Measurements from ENCODE around the gene KIAA1328.

KIAA1328 gene

GRCh38 chr18:36888778-36889177 is 59.9 kb downstream of the KIAA1328 start:
- Histone ChIP-seq H3K27ac (ENCODE audit: low read length) (no peak overlapping the region), H3K9ac (ENCODE audit: low read length) (no peak overlapping the region), H3K4me3 (ENCODE audit: low read length) (no peak overlapping the region), H3K9me3 (ENCODE audit: control insufficient read depth, low read depth, low read length) (no peaks in the 10 kb centered on the region), H3K4me1 (ENCODE audit: control insufficient read depth, low read depth, low read length) (peaks cover 4% of the 10 kb centered on the region), H3K27me3 (ENCODE audit: control insufficient read depth, insufficient read depth, low read length) (no peaks in the 10 kb centered on the region), H3K36me3 (ENCODE audit: control insufficient read depth, low read depth, low read length) (no peaks in the 10 kb centered on the region)

GRCh38 chr18:36889321-36889720 is 60.4 kb downstream of the KIAA1328 start:
- no peak overlapping the region for H3K9ac ChIP-seq (ENCODE audit: low read length)
- no peaks in the 10 kb centered on the region for H3K9me3 ChIP-seq (ENCODE audit: control insufficient read depth, low read depth, low read length)
- no peaks in the 10 kb centered on the region for H3K27me3 ChIP-seq (ENCODE audit: control insufficient read depth, insufficient read depth, low read length)
- no peaks in the 10 kb centered on the region for H3K36me3 ChIP-seq (ENCODE audit: control insufficient read depth, low read depth, low read length)
- H3K4me3 ChIP-seq (ENCODE audit: low read length): no peak overlapping the region
- no peak overlapping the region for H3K27ac ChIP-seq (ENCODE audit: low read length)
- H3K4me1 ChIP-seq (ENCODE audit: control insufficient read depth, low read depth, low read length): peaks cover 4% of the 10 kb centered on the region

DNA sequence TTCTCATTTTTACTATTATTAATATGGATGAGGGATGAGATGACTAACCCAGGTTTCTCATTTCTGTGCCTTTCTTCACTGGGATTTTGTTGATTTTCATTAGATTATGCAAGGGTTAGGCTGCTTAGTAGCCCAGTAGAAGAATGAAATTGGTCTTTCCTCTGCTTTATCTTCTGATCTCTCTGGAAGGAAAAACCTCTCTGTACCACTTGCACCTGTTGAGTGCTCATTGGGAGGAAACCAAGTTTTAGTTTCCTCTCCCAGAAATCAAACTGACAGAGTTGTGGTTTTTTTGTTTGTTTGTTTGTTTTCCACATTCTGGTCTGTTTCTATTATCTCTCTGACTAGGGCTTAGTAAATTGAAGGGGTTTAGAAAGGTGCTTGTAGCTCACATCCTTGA is 60.8 kb downstream of the KIAA1328 start:
- H3K27me3 ChIP-seq (ENCODE audit: control insufficient read depth, insufficient read depth, low read length): no peaks in the 10 kb centered on the region
- peaks cover 4% of the 10 kb centered on the region for H3K4me1 ChIP-seq (ENCODE audit: control insufficient read depth, low read depth, low read length)
- H3K9ac ChIP-seq (ENCODE audit: low read length): no peak overlapping the region
- no peak overlapping the region for H3K4me3 ChIP-seq (ENCODE audit: low read length)
- no peaks in the 10 kb centered on the region for H3K9me3 ChIP-seq (ENCODE audit: control insufficient read depth, low read depth, low read length)
- H3K36me3 ChIP-seq (ENCODE audit: control insufficient read depth, low read depth, low read length): no peaks in the 10 kb centered on the region
- no peak overlapping the region for H3K27ac ChIP-seq (ENCODE audit: low read length)

GRCh38 chr18:36890598-36890997 is 61.7 kb downstream of the KIAA1328 start:
- no peak overlapping the region for H3K9ac ChIP-seq (ENCODE audit: low read length)
- no peaks in the 10 kb centered on the region for H3K27me3 ChIP-seq (ENCODE audit: control insufficient read depth, insufficient read depth, low read length)
- H3K9me3 ChIP-seq (ENCODE audit: control insufficient read depth, low read depth, low read length): no peaks in the 10 kb centered on the region
- H3K4me1 ChIP-seq (ENCODE audit: control insufficient read depth, low read depth, low read length): peaks cover 4% of the 10 kb centered on the region
- H3K4me3 ChIP-seq (ENCODE audit: low read length): no peak overlapping the region
- H3K27ac ChIP-seq (ENCODE audit: low read length): no peak overlapping the region
- no peaks in the 10 kb centered on the region for H3K36me3 ChIP-seq (ENCODE audit: control insufficient read depth, low read depth, low read length)

- Histone ChIP-seq H3K27ac (ENCODE audit: low read length) (no peak overlapping the region), H3K27me3 (ENCODE audit: control insufficient read depth, insufficient read depth, low read length) (no peaks in the 10 kb centered on the region), H3K4me1 (ENCODE audit: control insufficient read depth, low read depth, low read length) (no peaks in the 10 kb centered on the region), H3K9ac (ENCODE audit: low read length) (no peak overlapping the region), H3K4me3 (ENCODE audit: low read length) (no peak overlapping the region), H3K36me3 (ENCODE audit: control insufficient read depth, low read depth, low read length) (no peaks in the 10 kb centered on the region), H3K9me3 (ENCODE audit: control insufficient read depth, low read depth, low read length) (no peaks in the 10 kb centered on the region)
Measured at GRCh38 chr18:36893227-36893626, 64.3 kb downstream of the KIAA1328 start.

- Histone ChIP-seq H3K4me3 (ENCODE audit: low read length) (no peak overlapping the region), H3K9me3 (ENCODE audit: control insufficient read depth, low read depth, low read length) (no peaks in the 10 kb centered on the region), H3K27me3 (ENCODE audit: control insufficient read depth, insufficient read depth, low read length) (no peaks in the 10 kb centered on the region), H3K4me1 (ENCODE audit: control insufficient read depth, low read depth, low read length) (no peaks in the 10 kb centered on the region), H3K27ac (ENCODE audit: low read length) (no peak overlapping the region), H3K36me3 (ENCODE audit: control insufficient read depth, low read depth, low read length) (no peaks in the 10 kb centered on the region), H3K9ac (ENCODE audit: low read length) (no peak overlapping the region)
Measured at GRCh38 chr18:36895606-36896005, 66.7 kb downstream of the KIAA1328 start.

DNA sequence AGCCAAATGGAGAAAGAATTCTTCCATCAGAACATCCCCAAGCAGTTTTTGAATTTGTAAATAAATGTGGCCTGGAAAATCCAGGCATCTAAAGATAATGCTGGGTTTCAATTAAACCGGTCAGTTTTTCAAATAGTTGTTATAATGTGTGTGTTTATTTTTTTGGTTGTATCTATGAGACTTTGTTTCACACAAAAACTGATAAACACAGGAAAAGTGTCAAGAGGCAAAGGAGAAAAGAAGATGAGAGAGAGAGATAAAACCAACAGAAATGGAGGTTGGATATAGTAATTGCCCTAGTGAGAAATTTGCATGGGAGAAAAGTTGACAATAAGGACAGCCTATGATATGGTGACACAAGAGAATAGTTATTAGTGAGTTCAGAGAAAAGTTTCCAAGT is 68.3 kb downstream of the KIAA1328 start:
- Histone ChIP-seq H3K9ac (ENCODE audit: low read length) (no peak overlapping the region), H3K27me3 (ENCODE audit: control insufficient read depth, insufficient read depth, low read length) (no peaks in the 10 kb centered on the region), H3K4me1 (ENCODE audit: control insufficient read depth, low read depth, low read length) (no peaks in the 10 kb centered on the region), H3K9me3 (ENCODE audit: control insufficient read depth, low read depth, low read length) (no peaks in the 10 kb centered on the region), H3K4me3 (ENCODE audit: low read length) (no peak overlapping the region), H3K36me3 (ENCODE audit: control insufficient read depth, low read depth, low read length) (no peaks in the 10 kb centered on the region), H3K27ac (ENCODE audit: low read length) (no peak overlapping the region)

GRCh38 chr18:36899289-36899688 is 70.4 kb downstream of the KIAA1328 start:
- Histone ChIP-seq H3K4me3 (ENCODE audit: low read length) (no peak overlapping the region), H3K9me3 (ENCODE audit: control insufficient read depth, low read depth, low read length) (no peaks in the 10 kb centered on the region), H3K27me3 (ENCODE audit: control insufficient read depth, insufficient read depth, low read length) (no peaks in the 10 kb centered on the region), H3K9ac (ENCODE audit: low read length) (no peak overlapping the region), H3K4me1 (ENCODE audit: control insufficient read depth, low read depth, low read length) (no peaks in the 10 kb centered on the region), H3K36me3 (ENCODE audit: control insufficient read depth, low read depth, low read length) (no peaks in the 10 kb centered on the region), H3K27ac (ENCODE audit: low read length) (no peak overlapping the region)

DNA sequence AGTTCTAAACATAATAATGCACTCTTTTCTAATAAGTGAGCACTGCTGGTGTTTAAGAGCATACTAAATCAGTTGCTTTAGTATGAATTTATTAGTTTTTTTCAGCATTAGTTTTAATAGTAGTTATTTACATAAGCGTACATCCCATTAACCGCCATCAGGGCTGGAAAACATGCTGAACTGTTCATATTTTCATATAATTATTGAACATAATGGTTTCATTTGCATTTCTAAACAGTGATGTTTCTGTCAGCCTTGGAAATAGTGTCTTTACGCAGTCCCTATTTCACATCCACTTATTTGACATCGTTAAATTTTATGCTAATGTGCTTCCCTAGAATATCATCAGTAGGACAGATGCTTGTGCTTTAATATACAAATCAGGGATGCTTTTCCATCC is 71.5 kb downstream of the KIAA1328 start:
- Histone ChIP-seq H3K9me3 (ENCODE audit: control insufficient read depth, low read depth, low read length) (no peaks in the 10 kb centered on the region), H3K36me3 (ENCODE audit: control insufficient read depth, low read depth, low read length) (no peaks in the 10 kb centered on the region), H3K4me1 (ENCODE audit: control insufficient read depth, low read depth, low read length) (no peaks in the 10 kb centered on the region), H3K27ac (ENCODE audit: low read length) (no peak overlapping the region), H3K27me3 (ENCODE audit: control insufficient read depth, insufficient read depth, low read length) (no peaks in the 10 kb centered on the region), H3K4me3 (ENCODE audit: low read length) (no peak overlapping the region), H3K9ac (ENCODE audit: low read length) (no peak overlapping the region)

GRCh38 chr18:36901277-36901701 is 72.4 kb downstream of the KIAA1328 start:
- H3K9ac ChIP-seq (ENCODE audit: low read length): no peak overlapping the region
- no peak overlapping the region for H3K27ac ChIP-seq (ENCODE audit: low read length)
- H3K4me3 ChIP-seq (ENCODE audit: low read length): no peak overlapping the region
- no peaks in the 10 kb centered on the region for H3K27me3 ChIP-seq (ENCODE audit: control insufficient read depth, insufficient read depth, low read length)
- no peaks in the 10 kb centered on the region for H3K9me3 ChIP-seq (ENCODE audit: control insufficient read depth, low read depth, low read length)
- no peaks in the 10 kb centered on the region for H3K36me3 ChIP-seq (ENCODE audit: control insufficient read depth, low read depth, low read length)
- no peaks in the 10 kb centered on the region for H3K4me1 ChIP-seq (ENCODE audit: control insufficient read depth, low read depth, low read length)

DNA sequence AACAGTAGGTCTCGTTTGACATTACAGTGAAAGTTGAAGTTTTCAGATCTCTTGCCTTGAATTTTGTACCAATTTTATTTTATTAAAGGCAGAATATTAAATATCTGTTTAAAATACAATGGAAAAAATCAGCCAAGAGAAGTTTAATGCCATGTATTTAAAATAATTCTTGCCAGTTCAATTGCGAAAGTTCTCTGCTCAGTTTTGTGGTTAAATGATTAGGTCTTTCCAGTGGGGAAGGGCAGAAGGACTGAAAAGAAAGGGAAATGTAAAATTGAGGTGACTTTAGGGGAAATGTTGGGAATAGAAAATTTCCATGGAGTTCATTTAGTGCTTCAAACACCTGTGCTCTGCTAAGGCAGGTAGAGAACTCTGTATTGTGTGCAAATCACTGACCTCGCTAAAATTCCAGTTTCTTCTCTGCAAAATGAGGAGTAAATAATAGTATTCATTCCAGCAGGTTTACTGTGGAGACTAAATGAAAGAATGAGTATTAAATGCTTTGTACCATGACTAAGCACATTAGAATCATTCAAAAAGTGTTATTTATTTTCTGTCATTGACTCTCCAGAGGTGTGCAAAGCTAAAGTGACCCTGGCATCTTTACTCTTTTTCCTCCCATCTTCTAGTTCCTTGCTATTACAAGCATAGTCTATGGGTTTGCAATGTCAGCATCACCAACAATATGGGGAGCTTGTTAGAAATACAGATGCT is 74.4 kb downstream of the KIAA1328 start:
- Histone ChIP-seq H3K36me3 (ENCODE audit: control insufficient read depth, low read depth, low read length) (no peaks in the 10 kb centered on the region), H3K4me3 (ENCODE audit: low read length) (no peak overlapping the region), H3K9me3 (ENCODE audit: control insufficient read depth, low read depth, low read length) (no peaks in the 10 kb centered on the region), H3K9ac (ENCODE audit: low read length) (no peak overlapping the region), H3K27me3 (ENCODE audit: control insufficient read depth, insufficient read depth, low read length) (no peaks in the 10 kb centered on the region), H3K4me1 (ENCODE audit: control insufficient read depth, low read depth, low read length) (no peaks in the 10 kb centered on the region), H3K27ac (ENCODE audit: low read length) (no peak overlapping the region)

GRCh38 chr18:36905571-36905970 is 76.6 kb downstream of the KIAA1328 start:
- no peak overlapping the region for H3K4me3 ChIP-seq (ENCODE audit: low read length)
- no peak overlapping the region for H3K27ac ChIP-seq (ENCODE audit: low read length)
- H3K36me3 ChIP-seq (ENCODE audit: control insufficient read depth, low read depth, low read length): no peaks in the 10 kb centered on the region
- H3K9me3 ChIP-seq (ENCODE audit: control insufficient read depth, low read depth, low read length): no peaks in the 10 kb centered on the region
- no peaks in the 10 kb centered on the region for H3K27me3 ChIP-seq (ENCODE audit: control insufficient read depth, insufficient read depth, low read length)
- H3K9ac ChIP-seq (ENCODE audit: low read length): no peak overlapping the region
- H3K4me1 ChIP-seq (ENCODE audit: control insufficient read depth, low read depth, low read length): no peaks in the 10 kb centered on the region
